ENCODE measurements around the gene FGF13. TPM values are rescaled to one million over a fixed set of nuclear protein-coding genes. Genes with fewer than 3 reads are reported as not detected.

FGF13 gene
- total RNA-seq, 4 donors from 2014 or later: 4.7 to 19.3 (median 14.8) TPM

GRCh38 chrX:138648568-138648967 lies 62.9 kb downstream of the FGF13 start:
- no peaks in the 10 kb centered on the region for H3K9me3 ChIP-seq
- H3K4me1 ChIP-seq: no peaks in the 10 kb centered on the region
- H3K27me3 ChIP-seq: no peaks in the 10 kb centered on the region
- H3K4me3 ChIP-seq: no peak overlapping the region
- 60 to 72% methylated on average over 3 to 4 of the region's 4 CpGs for WGBS, 2 donors (ENCODE audit: low coverage in 1 of 2)
- no peak for ATAC-seq
- no peak overlapping the region for H3K27ac ChIP-seq
- no peak for TF ChIP-seq EP300 (IDR thresholded peaks at IDR 0.05)
- no peak for TF ChIP-seq POLR2AphosphoS5 (IDR thresholded peaks at IDR 0.05)
- no peak for TF ChIP-seq POLR2A (IDR thresholded peaks at IDR 0.05)
- TF ChIP-seq CTCF (IDR thresholded peaks at IDR 0.05): no peak
- no peaks in the 10 kb centered on the region for H3K36me3 ChIP-seq

- Histone ChIP-seq H3K4me1 (no peaks in the 10 kb centered on the region), H3K9me3 (no peaks in the 10 kb centered on the region), H3K27me3 (no peaks in the 10 kb centered on the region), H3K36me3 (no peaks in the 10 kb centered on the region), H3K27ac (no peak overlapping the region), H3K4me3 (no peak overlapping the region)
- 44 to 58% methylated on average over 2 of the region's 2 CpGs for WGBS, 2 donors (ENCODE audit: low coverage in 1 of 2)
- TF ChIP-seq POLR2A (IDR thresholded peaks at IDR 0.05) (no peak), EP300 (IDR thresholded peaks at IDR 0.05) (no peak), POLR2AphosphoS5 (IDR thresholded peaks at IDR 0.05) (no peak), CTCF (IDR thresholded peaks at IDR 0.05) (no peak)
- ATAC-seq: no peak
Measured at GRCh38 chrX:138638996-138639395, 72.5 kb downstream of the FGF13 start.

Small RNA genes within 50 kb of the gene (small RNA-seq; reads per million reads assigned to genes)
- gene AL031386.1 (0 reads per million in 4 donors), gene MIR504 (0.27 to 3.0 (median 2.3) reads per million in 4 donors)

All from gastroesophageal sphincter (tissue), 4 donors.